Measurements from ENCODE around the gene PNPLA3.

Gene PNPLA3

GRCh38 chr22:43968614-43969013, 45.0 kb downstream of the PNPLA3 start:
- no peak for DNase-seq (ENCODE audit: low spot score)

- DNase-seq (ENCODE audit: low spot score): no peak
Observed at GRCh38 chr22:43969021-43969878, 45.6 kb downstream of the PNPLA3 start.

- no peak for DNase-seq (ENCODE audit: low spot score)
Observed at GRCh38 chr22:43969989-43970755, 46.6 kb downstream of the PNPLA3 start.

GRCh38 chr22:43971112-43971511, 47.5 kb downstream of the PNPLA3 start:
- no peak for DNase-seq (ENCODE audit: low spot score)

- no peak for DNase-seq (ENCODE audit: low spot score)
Observed at GRCh38 chr22:43972931-43973462, 49.4 kb downstream of the PNPLA3 start.

DNA sequence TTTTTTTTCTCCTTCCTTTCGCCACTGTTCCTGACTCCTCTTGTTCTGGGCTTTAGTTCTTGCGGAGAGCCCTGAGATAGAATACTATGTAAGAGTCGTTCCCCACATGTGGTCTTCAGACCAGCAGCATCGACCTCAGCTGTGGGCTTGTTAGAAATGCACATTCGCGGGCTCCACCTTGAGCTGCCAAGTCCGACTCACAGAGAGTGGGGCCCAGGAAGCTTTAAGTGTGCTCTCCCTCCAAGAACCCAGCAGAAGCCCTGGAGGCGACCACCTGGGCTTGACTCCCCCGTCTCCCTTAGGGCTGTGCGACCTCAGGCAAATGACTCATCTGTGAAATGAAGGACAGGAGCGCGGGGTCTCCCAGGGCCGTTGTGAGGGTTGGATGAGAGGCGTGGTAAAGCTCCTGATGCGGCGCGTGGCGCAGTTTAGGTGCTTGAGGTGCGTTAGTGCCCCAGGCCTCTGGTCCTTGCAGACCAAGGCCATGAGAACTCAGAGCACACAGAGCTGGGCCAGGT, 50.5 kb downstream of the PNPLA3 start:
- DNase-seq (ENCODE audit: low spot score): no peak

- DNase-seq (ENCODE audit: low spot score): no peak
Observed at GRCh38 chr22:43975041-43975440, 51.4 kb downstream of the PNPLA3 start.

DNA sequence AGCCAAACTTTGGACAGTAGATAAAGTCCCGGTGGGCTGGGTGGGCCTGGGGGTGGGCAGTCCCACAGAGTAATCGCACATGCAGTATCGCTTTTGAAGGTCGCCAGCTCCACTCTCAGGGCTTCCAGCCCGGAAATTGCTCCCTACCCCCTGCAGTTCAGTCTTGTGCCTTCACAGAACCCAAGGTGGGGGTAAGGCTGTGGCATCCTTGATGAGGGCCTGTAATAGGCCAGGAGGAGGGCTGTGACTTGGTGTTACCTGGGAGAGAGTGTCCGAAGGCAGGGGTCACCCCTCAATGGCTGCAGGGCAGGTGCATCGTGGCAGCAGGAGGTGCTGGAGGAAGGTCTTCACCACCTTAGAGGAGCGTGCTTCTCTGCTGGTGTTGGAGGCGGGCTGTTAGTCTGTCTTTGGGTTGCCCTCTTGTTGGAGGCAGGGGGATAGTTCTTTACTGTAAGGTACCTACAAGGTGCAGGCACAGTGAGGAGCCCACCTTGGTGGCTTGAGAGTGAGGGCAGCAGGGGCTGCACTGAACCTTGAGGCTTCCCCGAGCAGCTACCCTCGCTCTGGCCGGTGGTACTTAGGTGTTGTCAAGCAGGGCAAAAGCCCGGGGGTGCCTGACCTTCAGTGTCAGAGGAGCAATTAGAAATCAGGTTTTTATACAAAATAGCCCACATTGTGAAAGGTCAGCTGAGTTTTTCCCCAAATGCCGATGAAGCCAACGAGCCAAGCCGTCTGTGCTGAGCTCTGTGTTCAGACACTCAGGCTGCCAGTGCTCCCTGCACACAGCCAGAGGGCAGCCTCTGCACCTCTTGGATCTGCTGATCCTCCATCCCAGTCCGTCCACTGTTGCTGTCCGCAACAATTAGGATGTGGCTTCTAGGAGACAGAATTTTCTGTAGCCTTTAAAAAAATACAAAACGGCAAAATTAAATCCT, 53.5 kb downstream of the PNPLA3 start:
- DNase-seq (ENCODE audit: low spot score): no peak

DNA sequence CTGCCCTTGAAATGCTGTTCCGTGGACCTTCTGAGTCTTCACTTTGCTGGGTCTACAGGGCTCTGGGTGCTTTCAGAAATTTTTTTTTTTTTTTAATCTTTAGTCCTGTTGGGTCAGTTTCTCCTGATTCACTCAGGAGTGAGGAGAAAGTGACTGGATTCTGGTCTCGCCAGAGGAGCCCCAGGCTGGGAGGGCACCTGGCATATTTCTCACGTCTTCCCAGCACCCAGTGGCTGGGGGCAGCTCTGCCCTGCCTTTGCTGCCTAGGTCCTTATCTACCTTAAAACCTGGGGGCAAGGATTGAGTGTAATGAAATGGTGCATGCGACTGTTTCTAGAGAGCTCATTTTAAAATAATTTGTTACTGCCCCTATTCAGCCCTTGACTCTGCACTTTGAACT, 55.0 kb downstream of the PNPLA3 start:
- no peak for DNase-seq (ENCODE audit: low spot score)

- DNase-seq (ENCODE audit: low spot score): no peak
Observed at GRCh38 chr22:43980579-43980978, 57.0 kb downstream of the PNPLA3 start.

DNA sequence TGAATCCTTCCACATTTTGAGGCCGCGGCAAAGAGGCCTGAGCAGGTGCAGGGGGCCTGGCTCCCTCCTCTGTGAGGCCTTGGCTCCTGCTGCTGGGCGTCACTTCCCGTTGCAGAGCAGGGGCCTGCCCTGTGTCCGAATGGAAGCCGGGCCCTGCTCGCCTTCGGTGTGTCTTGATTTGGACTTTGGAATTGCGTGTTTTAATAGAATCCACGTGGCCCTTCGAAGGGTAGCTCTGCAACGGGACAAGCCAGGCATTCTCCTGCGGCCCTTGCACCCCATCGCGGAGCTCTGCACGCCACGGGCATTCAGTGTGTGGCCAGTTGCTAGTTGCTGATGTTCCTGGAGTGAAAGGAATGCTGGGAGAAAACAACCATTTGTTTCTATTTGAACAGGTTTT, 57.4 kb downstream of the PNPLA3 start:
- no peak for DNase-seq (ENCODE audit: low spot score)

DNA sequence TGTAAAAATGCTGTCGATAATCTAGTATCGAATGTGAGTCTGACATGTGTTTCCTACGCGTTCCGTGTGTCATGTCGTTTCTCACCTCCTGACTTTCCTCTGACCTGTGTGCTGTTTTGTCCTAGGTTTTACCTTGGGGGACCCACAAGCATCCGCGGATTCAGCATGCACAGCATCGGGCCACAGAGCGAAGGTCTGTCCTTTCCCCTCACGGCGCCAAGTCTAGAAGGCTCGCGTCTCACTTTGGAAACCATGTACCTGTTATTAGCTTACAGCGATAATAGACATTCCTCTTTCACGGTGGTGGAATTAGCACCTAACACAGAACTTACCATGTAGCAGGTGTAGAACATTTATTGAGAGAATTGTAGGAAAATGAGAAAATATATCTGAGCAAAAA, 60.2 kb downstream of the PNPLA3 start:
- no peak for DNase-seq (ENCODE audit: low spot score)

GRCh38 chr22:43985532-43985931, 61.9 kb downstream of the PNPLA3 start:
- DNase-seq (ENCODE audit: low spot score): no peak

GRCh38 chr22:43988116-43988820, 64.7 kb downstream of the PNPLA3 start:
- no peak for DNase-seq (ENCODE audit: low spot score)

DNA sequence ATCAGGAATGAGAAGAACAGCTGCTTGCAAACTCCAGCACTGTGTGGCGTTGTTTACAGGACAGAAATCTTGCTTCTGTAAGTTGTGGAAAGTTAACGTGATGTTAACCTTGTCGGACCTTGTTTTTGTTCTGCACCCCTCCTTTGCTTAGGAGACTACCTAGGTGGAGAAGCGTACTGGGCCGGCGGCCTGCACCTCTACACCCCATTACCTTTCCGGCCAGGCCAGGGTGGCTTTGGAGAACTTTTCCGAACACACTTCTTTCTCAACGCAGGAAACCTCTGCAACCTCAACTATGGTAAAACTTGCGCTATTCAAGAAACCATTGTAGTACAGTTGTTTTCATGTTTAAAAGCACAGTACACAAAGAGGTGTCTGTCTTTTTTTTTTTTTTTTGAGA, 65.4 kb downstream of the PNPLA3 start:
- no peak for DNase-seq (ENCODE audit: low spot score)

GRCh38 chr22:43990044-43990443, 66.4 kb downstream of the PNPLA3 start:
- DNase-seq (ENCODE audit: low spot score): no peak

GRCh38 chr22:43991316-43992020, 67.9 kb downstream of the PNPLA3 start:
- DNase-seq (ENCODE audit: low spot score): no peak

DNA sequence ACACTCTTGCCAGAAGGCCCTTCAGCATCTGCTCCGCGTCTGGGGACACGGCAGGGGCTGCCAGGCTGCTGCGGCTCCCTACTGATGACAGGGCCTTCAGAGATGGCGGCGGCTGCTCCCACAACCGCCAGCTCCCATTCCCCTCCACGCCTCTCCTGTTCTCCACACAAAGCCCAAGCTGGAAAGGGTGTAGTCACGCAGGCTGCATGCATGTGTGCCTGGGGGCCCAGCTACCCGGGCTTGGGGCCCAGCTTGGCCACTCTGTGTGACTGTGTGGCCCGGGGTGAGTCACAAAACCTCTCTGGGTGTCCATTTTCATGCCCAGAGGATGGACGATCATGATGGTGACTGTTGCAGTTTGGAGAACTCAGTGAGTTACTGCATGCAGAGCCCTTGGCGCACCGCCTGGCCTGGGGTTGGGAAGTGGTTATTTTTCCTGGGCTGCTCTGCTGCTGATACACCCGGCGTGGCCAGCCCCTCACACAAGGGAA, 68.8 kb downstream of the PNPLA3 start:
- peak; percentile 87 for DNase-seq (ENCODE audit: low spot score)

DNA sequence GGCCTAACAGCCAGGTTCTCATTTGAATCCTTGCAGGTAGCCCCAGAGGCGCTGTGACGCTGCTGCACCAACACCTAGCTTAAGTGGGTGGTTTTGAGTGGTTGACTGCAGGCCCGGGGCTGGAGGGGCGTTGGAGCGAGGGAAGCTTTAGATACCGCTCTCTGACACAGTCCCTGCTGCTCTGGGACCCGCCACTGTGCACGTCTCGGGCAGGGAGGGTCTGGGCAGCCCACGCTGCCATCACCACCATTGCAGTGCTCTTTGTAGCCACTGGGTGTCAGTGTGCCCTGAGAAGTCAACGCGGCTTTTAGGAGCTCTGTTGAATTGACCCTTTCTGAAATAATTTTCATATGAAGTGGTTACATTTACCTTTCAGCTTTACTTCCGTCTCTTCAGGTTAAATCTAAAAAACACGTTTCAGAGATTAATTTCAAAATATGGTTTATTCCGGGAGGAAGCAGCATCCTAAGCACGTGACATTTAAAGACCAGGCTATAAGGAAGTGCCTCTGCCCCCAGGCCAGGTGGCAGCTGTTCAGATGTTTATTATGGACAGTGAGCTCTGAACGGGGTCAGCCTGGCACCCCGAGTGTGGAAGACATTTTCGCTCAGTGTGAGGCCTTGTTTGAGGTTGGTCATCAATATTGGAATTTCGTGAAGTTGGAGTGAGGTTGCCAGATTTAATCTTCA, 69.6 kb downstream of the PNPLA3 start:
- peak; percentile 86 for DNase-seq (ENCODE audit: low spot score)

DNA sequence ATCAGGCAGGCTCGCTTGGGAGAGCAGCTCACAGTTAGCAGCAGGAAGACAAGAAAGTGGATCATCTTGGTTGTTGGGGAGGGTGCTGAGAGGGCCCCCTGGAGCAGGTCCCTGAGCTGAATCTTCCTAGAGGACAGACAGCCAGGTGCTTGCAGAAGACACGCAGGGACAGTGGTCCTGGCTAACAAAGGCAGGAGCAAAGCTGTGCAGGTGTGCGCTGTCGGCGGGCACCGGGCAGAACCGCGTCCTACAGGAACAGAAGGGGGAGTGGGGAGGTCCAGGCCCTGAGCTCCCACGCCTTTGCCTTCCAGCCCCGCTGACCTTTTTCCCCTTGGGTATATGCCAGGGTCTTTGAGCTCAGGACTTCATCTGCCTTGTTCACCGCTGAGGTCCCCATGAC, 70.4 kb downstream of the PNPLA3 start:
- DNase-seq (ENCODE audit: low spot score): no peak
